Left ventricle myocardium inferior (tissue), 1 donor: ENCODE measurements around the gene CHST3. TPM values are rescaled to one million over a fixed set of nuclear protein-coding genes. Genes with fewer than 3 reads are reported as not detected.

Experiments
- DNase-seq: peaks from one replicate; pipeline ENCODE4 v3.0.0-alpha.2; 2020
- H3K27ac ChIP-seq: fragments of 200-600 bp; replicated peaks from 2 replicates; pipeline ENCODE4 v1.8.0; 2021
- H3K27me3 ChIP-seq: fragments of 200-600 bp; 2 replicates; pipeline ENCODE4 v1.8.0; 2021; ENCODE audit warnings: low read depth
- H3K36me3 ChIP-seq: fragments of 200-600 bp; 2 replicates; pipeline ENCODE4 v1.8.0; 2021
- H3K4me1 ChIP-seq: fragments of 200-600 bp; 2 replicates; pipeline ENCODE4 v1.8.0; 2021
- H3K4me3 ChIP-seq: fragments of 200-600 bp; 2 replicates; pipeline ENCODE4 v1.8.0; 2021; ENCODE audit warnings: mild to moderate bottlenecking, moderate library complexity
- H3K9me3 ChIP-seq: fragments of 200-600 bp; replicated peaks from 2 replicates; pipeline ENCODE4 v1.8.0; 2021
- CTCF ChIP-seq: fragments of 200-600 bp; IDR thresholded peaks from 2 replicates; pipeline ENCODE4 v1.8.0; 2021; ENCODE audit warnings: antibody characterized with exemption, mild to moderate bottlenecking, borderline replicate concordance
- intact Hi-C: fragments of 100-400 bp; cut with micrococcal nuclease; formaldehyde crosslinking; loops from one replicate; pipeline ENCODE4 v1.11.0; 2022
- total RNA-seq: library from RNA; stranded (reverse); fragmentation: NEBNext Ultra II Directional; extraction: Animal tissue kit (Norgen Biotek cat#: 25700); gene quantifications from one replicate; pipeline ENCODE4 v1.2.1, GENCODE V29; 2021
- donor health status: DM: no; HTN: yes; CAD: no; lungs with severe emphysema.

CHST3 gene
- total RNA-seq, 1 donor from 2014 or later, result 18.0 TPM

DNA sequence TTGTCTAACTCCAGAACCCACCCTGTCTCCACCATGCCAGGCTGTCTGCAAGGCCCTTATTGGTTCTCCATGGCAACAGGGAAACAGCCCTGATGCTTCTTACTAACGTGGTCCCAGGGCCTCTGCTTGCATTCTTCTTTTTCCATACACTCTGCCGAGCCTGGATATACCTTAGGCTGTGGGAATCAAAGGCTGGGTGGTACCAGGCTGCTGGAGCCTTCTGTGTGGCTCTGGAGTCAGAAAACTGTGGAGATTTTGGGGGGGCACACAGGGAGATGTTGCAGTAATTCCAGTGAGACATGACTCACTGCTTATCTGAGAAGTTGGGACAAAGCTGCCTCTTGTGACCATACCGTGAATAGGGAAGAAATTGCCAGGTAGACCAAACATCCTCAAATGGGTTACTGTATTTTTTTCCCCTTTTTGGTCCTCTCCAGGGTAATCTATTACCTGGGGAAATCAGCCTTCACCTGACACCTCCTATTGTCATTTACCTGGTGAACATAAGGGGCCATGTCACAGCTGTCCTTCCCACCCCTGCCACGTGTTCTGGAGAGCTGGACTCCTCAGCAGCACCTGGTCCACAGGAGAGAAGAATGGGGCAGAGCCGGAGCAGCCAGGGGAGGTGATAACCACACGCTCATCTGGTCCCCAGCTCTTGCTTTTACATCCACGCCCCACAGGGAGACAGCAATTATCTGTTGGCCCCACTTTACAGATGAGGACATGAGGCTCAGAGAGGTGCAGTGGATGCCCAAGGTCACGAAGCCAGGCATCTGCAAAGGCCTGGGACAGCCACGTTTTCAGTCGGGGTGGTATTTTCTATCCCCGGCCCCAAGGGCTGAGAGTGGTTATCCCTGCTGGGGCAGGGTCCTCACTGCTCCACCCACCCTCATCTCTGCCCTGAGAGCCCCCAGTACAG lies 4.6 kb downstream of the CHST3 start:
- Histone ChIP-seq H3K4me1 (peaks cover 97% of the 10 kb centered on the region), H3K27ac (no peak overlapping the region), H3K4me3 (no peak overlapping the region), H3K9me3 (no peaks in the 10 kb centered on the region), H3K27me3 (no peaks in the 10 kb centered on the region), H3K36me3 (peaks cover 13% of the 10 kb centered on the region)
- intact Hi-C loops, result loop anchor here (5.0 kb wide), 1 partner anchor 33 kb away; no protein-coding TSS in a partner anchor
- TF ChIP-seq CTCF, result no peak
- no peak for DNase-seq

- H3K4me3 ChIP-seq, result no peak overlapping the region
- no peaks in the 10 kb centered on the region for H3K9me3 ChIP-seq
- intact Hi-C loops, result loop anchor here (5.0 kb wide), 1 partner anchor 32 kb away; no protein-coding TSS in a partner anchor
- no peak for TF ChIP-seq CTCF
- DNase-seq, result no peak
- H3K27ac ChIP-seq, result peak overlapping the region; percentile 51
- peaks cover 100% of the 10 kb centered on the region for H3K4me1 ChIP-seq
- H3K27me3 ChIP-seq, result no peaks in the 10 kb centered on the region
- H3K36me3 ChIP-seq, result peaks cover 13% of the 10 kb centered on the region
These were observed 5.7 kb downstream of the CHST3 start for GRCh38 chr10:71969929-71970328.

DNA sequence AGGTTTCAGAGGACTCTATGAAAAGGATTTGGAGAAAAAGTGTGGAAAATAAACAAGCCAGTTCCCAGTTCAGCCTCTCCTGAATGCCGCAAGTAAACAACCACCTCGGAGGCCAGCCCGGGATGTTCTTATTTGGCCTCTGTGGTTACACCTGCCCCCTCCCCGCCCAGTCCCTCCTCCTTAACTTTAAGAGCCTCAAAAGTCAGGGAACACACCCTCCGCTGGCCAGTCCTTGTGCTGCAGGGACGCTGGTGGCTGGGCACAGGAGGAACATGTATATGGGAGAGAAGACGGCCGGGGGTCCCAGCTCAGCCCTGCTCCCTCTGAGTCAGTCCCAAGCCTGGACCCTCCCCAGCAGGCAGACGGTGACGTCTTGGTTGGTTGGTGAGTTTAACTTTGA lies 6.1 kb downstream of the CHST3 start:
- peaks cover 100% of the 10 kb centered on the region for H3K4me1 ChIP-seq
- H3K27ac ChIP-seq, result peak overlapping the region; percentile 51
- peaks cover 13% of the 10 kb centered on the region for H3K36me3 ChIP-seq
- no peak for DNase-seq
- H3K4me3 ChIP-seq, result no peak overlapping the region
- intact Hi-C loops, result no loop called here
- peak; percentile 21 for TF ChIP-seq CTCF
- no peaks in the 10 kb centered on the region for H3K9me3 ChIP-seq
- H3K27me3 ChIP-seq, result no peaks in the 10 kb centered on the region

DNA sequence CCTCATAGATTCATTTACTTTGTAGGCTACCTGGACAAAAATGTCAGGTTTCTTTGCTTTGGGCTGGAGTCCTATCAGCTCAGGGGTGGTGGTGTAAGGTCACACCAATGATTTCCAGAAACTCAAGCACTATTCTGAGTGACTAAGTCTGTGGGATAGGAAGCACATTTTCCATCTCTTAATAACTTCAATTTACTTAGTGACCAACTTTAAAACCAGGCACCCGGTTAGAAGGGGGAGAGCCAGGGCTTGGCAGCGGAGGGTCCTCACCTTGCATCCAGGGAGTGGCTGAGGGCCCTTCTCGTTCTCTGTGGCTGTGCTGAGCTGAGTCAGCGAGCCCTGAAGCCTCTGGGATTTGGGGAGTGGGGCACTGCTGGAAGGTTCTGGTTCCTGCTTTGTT lies 6.7 kb downstream of the CHST3 start:
- Histone ChIP-seq H3K4me3 (no peak overlapping the region), H3K27me3 (no peaks in the 10 kb centered on the region), H3K9me3 (no peaks in the 10 kb centered on the region), H3K4me1 (peaks cover 100% of the 10 kb centered on the region), H3K27ac (peak overlapping the region; percentile 51), H3K36me3 (peaks cover 13% of the 10 kb centered on the region)
- TF ChIP-seq CTCF, result no peak
- no peak for DNase-seq
- intact Hi-C loops, result no loop called here

- DNase-seq, result no peak
- Histone ChIP-seq H3K36me3 (peaks cover 13% of the 10 kb centered on the region), H3K27me3 (no peaks in the 10 kb centered on the region), H3K27ac (peak overlapping the region; percentile 51), H3K4me3 (no peak overlapping the region), H3K4me1 (peaks cover 100% of the 10 kb centered on the region), H3K9me3 (no peaks in the 10 kb centered on the region)
- intact Hi-C loops, result no loop called here
- no peak for TF ChIP-seq CTCF
These were observed 7.1 kb downstream of the CHST3 start for GRCh38 chr10:71971311-71971731.
